NCI-H128 (cell line): ENCODE data around the gene FMNL1.

ENCODE experiments used
- DNase-seq: peaks from one replicate; lab custom pipeline; 2025; ENCODE audit not compliant: unreplicated experiment; lab: John Stamatoyannopoulos, UW

The FMNL1 gene

GRCh38 chr17:45222996-45223538 is 1.4 kb downstream of the FMNL1 start:
- DNase-seq: no peak

- no peak for DNase-seq
Observed at GRCh38 chr17:45223539-45224528, 2.1 kb downstream of the FMNL1 start.

GRCh38 chr17:45224671-45225050 is 3.0 kb downstream of the FMNL1 start:
- DNase-seq: no peak

GRCh38 chr17:45225051-45225700 is 3.5 kb downstream of the FMNL1 start:
- no peak for DNase-seq

GRCh38 chr17:45225964-45226530 is 4.4 kb downstream of the FMNL1 start:
- no peak for DNase-seq

- DNase-seq: no peak
Observed at GRCh38 chr17:45226576-45226975, 4.9 kb downstream of the FMNL1 start.

- no peak for DNase-seq
Observed at GRCh38 chr17:45227101-45227925, 5.6 kb downstream of the FMNL1 start.

GRCh38 chr17:45227926-45228762 is 6.5 kb downstream of the FMNL1 start:
- DNase-seq: no peak

GRCh38 chr17:45228763-45229539 is 7.3 kb downstream of the FMNL1 start:
- DNase-seq: no peak

GRCh38 chr17:45229681-45230409 is 8.2 kb downstream of the FMNL1 start:
- no peak for DNase-seq

GRCh38 chr17:45230410-45230786 is 8.7 kb downstream of the FMNL1 start:
- DNase-seq: no peak

GRCh38 chr17:45230787-45231480 is 9.2 kb downstream of the FMNL1 start:
- no peak for DNase-seq

- DNase-seq: no peak
Observed at GRCh38 chr17:45231481-45232116, 9.9 kb downstream of the FMNL1 start.

- DNase-seq: no peak
Observed at GRCh38 chr17:45232514-45233422, 11.1 kb downstream of the FMNL1 start.

- DNase-seq: no peak
Observed at GRCh38 chr17:45233423-45233924, 11.8 kb downstream of the FMNL1 start.
